ENCODE measurements around the gene CLEC12A. TPM values are rescaled to one million over a fixed set of nuclear protein-coding genes. Genes with fewer than 3 reads are reported as not detected.

The CLEC12A gene
- total and polyA plus RNA-seq, 4 experiments from 2014 or later: 0.22 TPM; not detected in 3

DNA sequence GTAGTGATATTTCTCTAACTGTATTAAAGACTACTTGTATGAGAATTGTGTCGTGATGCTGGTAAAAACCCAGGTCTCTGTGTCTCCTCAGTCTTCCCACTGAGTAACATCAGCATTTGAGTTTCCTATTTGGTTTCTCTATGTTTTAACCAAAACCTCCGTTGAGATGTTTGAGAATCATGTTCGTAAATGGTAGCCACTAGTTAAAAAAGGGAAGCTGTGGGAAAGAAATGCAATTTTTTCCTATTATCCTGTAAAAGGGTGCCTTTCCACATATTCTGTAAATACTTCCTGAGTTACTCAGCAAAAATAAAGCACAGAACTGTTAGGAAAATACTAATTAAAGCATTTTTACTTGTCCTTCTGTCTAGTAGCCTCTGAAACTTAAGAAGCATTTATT is 20.7 kb downstream of the CLEC12A start:
- H3K27ac ChIP-seq (ENCODE audit: low read depth, low read length): no peak overlapping the region
- no peak overlapping the region for H3K4me3 ChIP-seq (ENCODE audit: low read length in 2 of 2)
- no peak for DNase-seq
- intact Hi-C loops (cut with micrococcal nuclease): no loop called here
- Mint-ChIP-seq H3K4me3 (no peak overlapping the region), H3K9me3 (peaks cover 0 to 2% (median 0%) of the 10 kb centered on the region in 8 donors), H3K36me3 (no peaks in the 10 kb centered on the region), H3K4me1 (no peaks in the 10 kb centered on the region), H3K27ac (no peak overlapping the region), H3K27me3 (peaks cover 19% of the 10 kb centered on the region in 2 donors)
- H3K4me1 ChIP-seq (ENCODE audit: insufficient read depth, low read length): no peaks in the 10 kb centered on the region
- peaks cover 10% of the 10 kb centered on the region for H3K27me3 ChIP-seq (ENCODE audit: insufficient read depth, low read length)
- ChIA-PET CTCF (ENCODE audit: partially characterized antibody) (no interaction called here), POLR2A (ENCODE audit: partially characterized antibody) (no interaction called here)
- no peaks in the 10 kb centered on the region for H3K36me3 ChIP-seq (ENCODE audit: insufficient read depth, low read length)
- no peaks in the 10 kb centered on the region for H3K9me3 ChIP-seq (ENCODE audit: control insufficient read depth in 1 of 2, low read length in 2 of 2)

DNA sequence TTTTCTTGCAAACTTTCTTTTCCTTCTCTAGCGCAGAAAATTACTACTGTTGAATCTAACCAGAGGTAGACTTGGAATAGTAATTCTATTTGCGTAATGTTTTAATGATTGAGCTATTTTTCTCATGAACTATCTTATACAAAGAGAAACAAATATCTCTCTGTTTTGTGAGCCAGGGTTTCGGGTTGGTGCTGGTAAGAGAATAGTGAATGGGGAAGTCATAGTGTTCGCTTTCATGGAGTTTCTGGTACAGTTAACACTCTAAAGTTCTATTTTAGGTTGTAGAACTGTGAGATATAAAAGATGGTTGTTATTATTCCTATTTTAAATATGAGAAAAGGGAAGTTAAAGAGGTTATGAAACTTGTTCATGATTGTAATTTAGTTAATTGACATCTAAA is 21.1 kb downstream of the CLEC12A start:
- H3K4me3 Mint-ChIP-seq: no peak overlapping the region
- Histone ChIP-seq H3K9me3 (ENCODE audit: control insufficient read depth in 1 of 2, low read length in 2 of 2) (no peaks in the 10 kb centered on the region), H3K36me3 (ENCODE audit: insufficient read depth, low read length) (no peaks in the 10 kb centered on the region), H3K27me3 (ENCODE audit: insufficient read depth, low read length) (peaks cover 10% of the 10 kb centered on the region), H3K27ac (ENCODE audit: low read depth, low read length) (no peak overlapping the region), H3K4me3 (ENCODE audit: low read length in 2 of 2) (no peak overlapping the region), H3K4me1 (ENCODE audit: insufficient read depth, low read length) (no peaks in the 10 kb centered on the region)
- peaks cover 19% of the 10 kb centered on the region in 2 donors for H3K27me3 Mint-ChIP-seq
- intact Hi-C loops (cut with micrococcal nuclease): no loop called here
- peaks cover 0 to 2% (median 0%) of the 10 kb centered on the region in 8 donors for H3K9me3 Mint-ChIP-seq
- no peaks in the 10 kb centered on the region for H3K36me3 Mint-ChIP-seq
- no peak for DNase-seq
- H3K4me1 Mint-ChIP-seq: no peaks in the 10 kb centered on the region
- no peak overlapping the region for H3K27ac Mint-ChIP-seq
- ChIA-PET CTCF (ENCODE audit: partially characterized antibody) (no interaction called here), POLR2A (ENCODE audit: partially characterized antibody) (no interaction called here)

DNA sequence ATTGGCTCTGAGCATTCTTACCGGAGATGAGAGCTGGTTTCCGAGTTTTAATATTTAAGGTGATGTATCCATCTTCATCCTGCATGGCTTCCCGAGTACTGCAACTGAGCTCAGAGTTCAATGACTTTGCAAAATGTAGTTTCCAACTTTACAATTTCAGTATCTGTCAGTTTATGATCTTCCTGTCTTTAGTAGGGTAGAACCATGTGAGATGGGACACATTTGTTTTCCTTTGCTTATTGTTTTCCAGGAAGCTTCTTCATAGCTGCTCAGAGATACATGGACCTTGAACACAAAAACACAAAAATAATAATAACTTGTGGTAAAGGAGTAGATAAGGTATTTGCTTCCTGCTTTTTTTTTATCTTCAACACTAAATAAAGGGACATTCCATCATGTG is 27.8 kb downstream of the CLEC12A start, which contains the start of gene CLEC1B:
Gene CLEC1B (minus strand): TSS at position 106 of the 400 bp plus-strand sequence. CDS start 21 bp downstream, at position 85.
- H3K9me3 ChIP-seq (ENCODE audit: control insufficient read depth in 1 of 2, low read length in 2 of 2): no peaks in the 10 kb centered on the region
- H3K4me3 ChIP-seq (ENCODE audit: low read length in 2 of 2): no peak within 1 kb of the TSS
- H3K27me3 ChIP-seq (ENCODE audit: insufficient read depth, low read length): no peaks in the 10 kb centered on the region
- H3K4me1 ChIP-seq (ENCODE audit: insufficient read depth, low read length): no peaks in the 10 kb centered on the region
- H3K36me3 Mint-ChIP-seq: no peaks in the 10 kb centered on the region
- H3K4me1 Mint-ChIP-seq: no peaks in the 10 kb centered on the region
- H3K4me3 Mint-ChIP-seq: no peak within 1 kb of the TSS
- H3K27ac Mint-ChIP-seq: peak within 1 kb of the TSS in 1 of 7 donors; percentile 63
- no peaks in the 10 kb centered on the region for H3K36me3 ChIP-seq (ENCODE audit: insufficient read depth, low read length)
- peaks cover 2 to 9% of the 10 kb centered on the region in 2 donors for H3K27me3 Mint-ChIP-seq
- no peaks in the 10 kb centered on the region for H3K9me3 Mint-ChIP-seq
- intact Hi-C loops (cut with micrococcal nuclease): loop anchor here (2.0 kb wide), 1 partner anchor 40 kb away; no protein-coding TSS in a partner anchor
- ChIA-PET POLR2A (ENCODE audit: partially characterized antibody) (no interaction called here), CTCF (ENCODE audit: partially characterized antibody) (no interaction called here)
- DNase-seq: no peak
- no peak within 1 kb of the TSS for H3K27ac ChIP-seq (ENCODE audit: low read depth, low read length)

DNA sequence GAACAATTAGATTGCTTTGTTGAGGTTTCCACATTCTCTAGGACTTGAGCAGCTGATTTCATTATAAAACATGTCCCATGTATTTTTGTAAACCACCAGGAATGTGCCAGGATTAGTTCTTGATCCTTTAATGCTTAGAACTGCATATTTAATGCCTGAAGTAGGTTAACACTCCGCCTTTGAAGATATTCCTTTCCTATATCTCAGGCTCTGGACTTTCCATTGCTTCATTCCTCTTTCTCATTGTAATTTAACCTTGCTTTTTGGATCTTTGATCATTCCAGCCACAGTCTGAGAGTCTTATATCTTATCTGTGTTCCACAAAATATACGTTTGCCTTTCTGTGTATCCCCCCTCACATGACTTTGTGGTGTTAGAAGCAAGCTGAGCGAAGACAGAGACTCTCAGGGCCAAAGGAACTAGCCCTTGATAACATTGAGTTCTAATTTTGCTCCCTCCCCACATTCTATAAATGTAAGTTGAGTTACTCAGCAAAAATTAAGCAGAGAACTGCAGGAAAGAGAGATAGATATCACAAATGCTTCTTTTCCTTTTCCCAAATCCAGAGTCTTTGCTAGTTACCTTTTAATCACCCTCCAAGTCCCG is 30.1 kb downstream of the CLEC12A start:
- no peak overlapping the region for H3K4me3 ChIP-seq (ENCODE audit: low read length in 2 of 2)
- Mint-ChIP-seq H3K36me3 (no peaks in the 10 kb centered on the region), H3K27me3 (peaks cover 2 to 15% of the 10 kb centered on the region in 2 donors), H3K4me1 (no peaks in the 10 kb centered on the region), H3K27ac (no peak overlapping the region), H3K4me3 (no peak overlapping the region), H3K9me3 (no peaks in the 10 kb centered on the region)
- no peaks in the 10 kb centered on the region for H3K27me3 ChIP-seq (ENCODE audit: insufficient read depth, low read length)
- CTCF ChIA-PET (ENCODE audit: partially characterized antibody): no interaction called here
- intact Hi-C loops (cut with micrococcal nuclease): no loop called here
- no peaks in the 10 kb centered on the region for H3K9me3 ChIP-seq (ENCODE audit: control insufficient read depth in 1 of 2, low read length in 2 of 2)
- no peaks in the 10 kb centered on the region for H3K36me3 ChIP-seq (ENCODE audit: insufficient read depth, low read length)
- POLR2A ChIA-PET (ENCODE audit: partially characterized antibody): no interaction called here
- no peak overlapping the region for H3K27ac ChIP-seq (ENCODE audit: low read depth, low read length)
- DNase-seq: no peak
- no peaks in the 10 kb centered on the region for H3K4me1 ChIP-seq (ENCODE audit: insufficient read depth, low read length)

DNA sequence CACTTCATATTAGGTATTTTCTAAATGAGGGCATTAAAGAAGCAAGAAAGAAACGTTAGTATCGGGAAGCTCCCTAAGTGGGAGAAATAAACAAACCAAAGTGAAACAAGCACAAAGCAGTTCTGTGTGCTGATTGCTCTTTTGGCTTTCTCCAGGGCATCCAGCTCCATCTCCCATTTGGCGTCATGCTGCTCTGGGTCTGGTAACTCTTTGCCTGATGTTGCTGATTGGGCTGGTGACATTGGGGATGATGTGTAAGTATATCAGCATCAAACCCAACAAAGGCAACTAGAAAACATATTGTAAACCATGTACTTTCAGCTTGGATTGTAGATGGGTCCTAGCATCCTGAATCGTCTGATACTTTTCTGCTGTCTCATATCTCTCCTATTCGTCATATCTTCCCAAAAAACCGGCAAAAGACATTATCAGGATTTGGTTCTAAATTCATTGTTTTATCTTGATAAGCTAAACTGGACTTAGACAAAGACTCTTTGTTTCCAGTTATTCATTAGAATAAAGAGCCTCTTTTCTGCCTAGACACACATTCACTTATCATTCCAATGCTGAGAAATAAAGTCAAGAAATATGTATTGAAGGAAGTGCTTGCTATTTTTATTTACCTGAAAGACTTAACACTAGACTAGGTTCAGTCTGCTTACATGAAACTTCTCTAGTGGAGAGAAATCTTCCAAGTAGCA is 41.6 kb downstream of the CLEC12A start:
- Histone ChIP-seq H3K4me1 (ENCODE audit: insufficient read depth, low read length) (no peaks in the 10 kb centered on the region), H3K27me3 (ENCODE audit: insufficient read depth, low read length) (peaks cover 9% of the 10 kb centered on the region), H3K27ac (ENCODE audit: low read depth, low read length) (no peak overlapping the region), H3K36me3 (ENCODE audit: insufficient read depth, low read length) (no peaks in the 10 kb centered on the region), H3K9me3 (ENCODE audit: control insufficient read depth in 1 of 2, low read length in 2 of 2) (no peaks in the 10 kb centered on the region), H3K4me3 (ENCODE audit: low read length in 2 of 2) (no peak overlapping the region)
- ChIA-PET POLR2A (ENCODE audit: partially characterized antibody) (no interaction called here), CTCF (ENCODE audit: partially characterized antibody) (no interaction called here)
- no peaks in the 10 kb centered on the region for H3K9me3 Mint-ChIP-seq
- H3K36me3 Mint-ChIP-seq: no peaks in the 10 kb centered on the region
- H3K27me3 Mint-ChIP-seq: peaks cover 10 to 18% of the 10 kb centered on the region in 2 donors
- intact Hi-C loops (cut with micrococcal nuclease): no loop called here
- H3K27ac Mint-ChIP-seq: no peak overlapping the region
- no peaks in the 10 kb centered on the region for H3K4me1 Mint-ChIP-seq
- H3K4me3 Mint-ChIP-seq: no peak overlapping the region
- DNase-seq: no peak

DNA sequence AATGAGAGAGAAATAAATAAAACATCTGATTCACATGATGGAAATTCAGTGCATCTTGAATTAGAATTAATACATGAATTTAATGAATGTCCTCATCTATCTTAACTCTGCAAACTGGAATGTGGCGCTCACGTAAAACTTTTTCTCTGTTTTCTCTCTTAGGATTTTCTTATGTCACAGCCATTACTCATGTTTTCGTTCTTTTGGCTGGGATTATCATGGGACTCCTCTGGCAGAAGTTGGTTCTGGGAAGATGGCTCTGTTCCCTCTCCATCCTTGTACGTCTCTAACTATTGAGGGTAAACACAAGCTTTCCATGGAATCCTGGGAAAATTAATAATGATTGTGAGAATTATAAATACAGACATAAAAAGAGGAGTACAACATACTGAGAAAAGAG is 44.2 kb downstream of the CLEC12A start:
- Histone ChIP-seq H3K4me3 (ENCODE audit: low read length in 2 of 2) (no peak overlapping the region), H3K36me3 (ENCODE audit: insufficient read depth, low read length) (no peaks in the 10 kb centered on the region), H3K27ac (ENCODE audit: low read depth, low read length) (no peak overlapping the region), H3K4me1 (ENCODE audit: insufficient read depth, low read length) (no peaks in the 10 kb centered on the region), H3K27me3 (ENCODE audit: insufficient read depth, low read length) (peaks cover 9% of the 10 kb centered on the region), H3K9me3 (ENCODE audit: control insufficient read depth in 1 of 2, low read length in 2 of 2) (no peaks in the 10 kb centered on the region)
- Mint-ChIP-seq H3K27me3 (peaks cover 4 to 15% of the 10 kb centered on the region in 2 donors), H3K36me3 (no peaks in the 10 kb centered on the region), H3K9me3 (peaks cover 0 to under 1% (median 0%) of the 10 kb centered on the region in 8 donors), H3K4me1 (no peaks in the 10 kb centered on the region), H3K4me3 (no peak overlapping the region), H3K27ac (no peak overlapping the region)
- ChIA-PET CTCF (ENCODE audit: partially characterized antibody) (no interaction called here), POLR2A (ENCODE audit: partially characterized antibody) (no interaction called here)
- DNase-seq: no peak
- intact Hi-C loops (cut with micrococcal nuclease): no loop called here

DNA sequence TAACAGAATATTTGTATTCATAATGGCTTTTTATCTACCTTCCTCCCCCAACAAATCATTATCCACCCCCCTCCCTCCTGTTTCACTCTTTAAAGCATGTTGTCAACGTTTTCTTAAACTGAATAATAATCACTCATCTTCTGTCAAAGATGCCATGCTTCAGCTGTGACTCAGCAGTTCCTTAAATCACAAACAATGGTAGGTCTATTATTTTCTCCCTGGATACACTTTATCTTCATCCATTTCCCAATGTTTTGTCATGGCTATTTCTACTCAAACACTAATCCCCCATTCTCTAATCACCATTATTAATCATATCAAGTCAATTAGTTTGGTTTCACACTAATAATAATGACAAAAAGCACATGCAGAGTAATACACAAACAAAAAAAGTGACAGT is 45.7 kb downstream of the CLEC12A start:
- no peak overlapping the region for H3K4me3 ChIP-seq (ENCODE audit: low read length in 2 of 2)
- no peaks in the 10 kb centered on the region for H3K36me3 Mint-ChIP-seq
- no peaks in the 10 kb centered on the region for H3K9me3 ChIP-seq (ENCODE audit: control insufficient read depth in 1 of 2, low read length in 2 of 2)
- no peaks in the 10 kb centered on the region for H3K36me3 ChIP-seq (ENCODE audit: insufficient read depth, low read length)
- H3K4me1 ChIP-seq (ENCODE audit: insufficient read depth, low read length): no peaks in the 10 kb centered on the region
- DNase-seq: no peak
- H3K27me3 ChIP-seq (ENCODE audit: insufficient read depth, low read length): peaks cover 5% of the 10 kb centered on the region
- H3K4me3 Mint-ChIP-seq: no peak overlapping the region
- H3K9me3 Mint-ChIP-seq: peaks cover 0 to 2% (median 0%) of the 10 kb centered on the region in 8 donors
- H3K27me3 Mint-ChIP-seq: peaks cover 4 to 17% of the 10 kb centered on the region in 2 donors
- ChIA-PET POLR2A (ENCODE audit: partially characterized antibody) (interaction anchor here (0.7 kb wide), 1 partner anchor 249 kb away, joined by 4 read pairs; no protein-coding TSS in a partner anchor), CTCF (ENCODE audit: partially characterized antibody) (no interaction called here)
- H3K27ac ChIP-seq (ENCODE audit: low read depth, low read length): no peak overlapping the region
- no peaks in the 10 kb centered on the region for H3K4me1 Mint-ChIP-seq
- H3K27ac Mint-ChIP-seq: no peak overlapping the region
- intact Hi-C loops (cut with micrococcal nuclease): no loop called here
